Measurements from ENCODE around the gene CHST12. TPM values are rescaled to one million over a fixed set of nuclear protein-coding genes. Genes with fewer than 3 reads are reported as not detected.
A peak's percentile ranks its signal among the peaks of the same experiment; 100 is the strongest.

Gene CHST12
- total RNA-seq, 1 experiment from 2014 or later = 18.3 TPM

DNA sequence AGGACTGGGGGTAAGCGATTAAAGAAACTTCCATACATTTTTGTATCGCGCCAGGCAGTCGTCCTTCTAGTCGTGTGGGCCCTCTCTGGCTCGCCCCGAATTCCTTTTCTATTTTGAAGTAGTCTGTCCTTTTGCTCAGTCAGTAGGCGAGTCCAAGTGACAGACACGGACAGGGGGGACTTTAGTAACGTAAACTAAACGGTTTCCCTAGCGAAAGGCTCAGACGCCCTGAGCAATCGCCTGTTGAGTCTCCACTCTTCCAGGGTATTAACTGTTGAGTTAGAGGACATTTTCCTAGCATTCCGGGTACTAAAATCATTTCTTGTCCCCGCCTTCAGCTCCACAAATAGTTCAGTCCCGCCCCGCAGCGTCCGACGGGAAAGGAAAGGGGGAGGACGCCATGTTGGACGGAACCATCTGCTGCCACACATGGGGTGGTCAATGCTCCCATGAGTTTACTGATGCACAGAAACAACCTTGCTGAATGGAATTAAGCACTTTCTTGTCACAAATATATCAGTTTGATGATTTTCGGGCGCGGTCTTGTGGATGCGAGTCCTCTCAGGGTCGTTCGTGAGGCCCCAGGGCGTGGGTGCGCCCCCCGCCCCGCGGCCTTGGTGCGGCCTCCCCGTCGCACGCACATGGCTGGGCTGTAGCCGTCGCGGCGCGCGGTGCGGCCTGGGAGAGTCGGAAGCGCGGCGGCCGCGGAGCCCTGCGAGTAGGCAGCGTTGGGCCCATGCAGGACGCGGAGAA lies 49.0 kb upstream of the CHST12 start, which contains the start of gene EIF3B (continued):
- TF ChIP-seq, protein P1, sequence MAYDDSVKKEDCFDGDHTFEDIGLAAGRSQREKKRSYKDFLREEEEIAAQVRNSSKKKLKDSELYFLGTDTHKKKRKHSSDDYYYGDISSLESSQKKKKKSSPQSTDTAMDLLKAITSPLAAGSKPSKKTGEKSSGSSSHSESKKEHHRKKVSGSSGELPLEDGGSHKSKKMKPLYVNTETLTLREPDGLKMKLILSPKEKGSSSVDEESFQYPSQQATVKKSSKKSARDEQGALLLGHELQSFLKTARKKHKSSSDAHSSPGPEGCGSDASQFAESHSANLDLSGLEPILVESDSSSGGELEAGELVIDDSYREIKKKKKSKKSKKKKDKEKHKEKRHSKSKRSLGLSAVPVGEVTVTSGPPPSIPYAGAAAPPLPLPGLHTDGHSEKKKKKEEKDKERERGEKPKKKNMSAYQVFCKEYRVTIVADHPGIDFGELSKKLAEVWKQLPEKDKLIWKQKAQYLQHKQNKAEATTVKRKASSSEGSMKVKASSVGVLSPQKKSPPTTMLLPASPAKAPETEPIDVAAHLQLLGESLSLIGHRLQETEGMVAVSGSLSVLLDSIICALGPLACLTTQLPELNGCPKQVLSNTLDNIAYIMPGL (CRISPR knock-in tag; IDR thresholded peaks at IDR 0.05) = 0 out of 2 replicates have a peak, but pooled peaks have one; percentile 16
- TF ChIP-seq, protein P2, sequence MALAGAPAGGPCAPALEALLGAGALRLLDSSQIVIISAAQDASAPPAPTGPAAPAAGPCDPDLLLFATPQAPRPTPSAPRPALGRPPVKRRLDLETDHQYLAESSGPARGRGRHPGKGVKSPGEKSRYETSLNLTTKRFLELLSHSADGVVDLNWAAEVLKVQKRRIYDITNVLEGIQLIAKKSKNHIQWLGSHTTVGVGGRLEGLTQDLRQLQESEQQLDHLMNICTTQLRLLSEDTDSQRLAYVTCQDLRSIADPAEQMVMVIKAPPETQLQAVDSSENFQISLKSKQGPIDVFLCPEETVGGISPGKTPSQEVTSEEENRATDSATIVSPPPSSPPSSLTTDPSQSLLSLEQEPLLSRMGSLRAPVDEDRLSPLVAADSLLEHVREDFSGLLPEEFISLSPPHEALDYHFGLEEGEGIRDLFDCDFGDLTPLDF (CRISPR knock-in tag; IDR thresholded peaks at IDR 0.05) = no peak
- no peak for TF ChIP-seq PRRX2 (CRISPR knock-in tag; IDR thresholded peaks at IDR 0.05)
- peak; percentile 34; the same call in 1 of the 2 replicates for TF ChIP-seq MYBL2 (CRISPR knock-in tag; IDR thresholded peaks at IDR 0.05)
- TF ChIP-seq, protein P3, sequence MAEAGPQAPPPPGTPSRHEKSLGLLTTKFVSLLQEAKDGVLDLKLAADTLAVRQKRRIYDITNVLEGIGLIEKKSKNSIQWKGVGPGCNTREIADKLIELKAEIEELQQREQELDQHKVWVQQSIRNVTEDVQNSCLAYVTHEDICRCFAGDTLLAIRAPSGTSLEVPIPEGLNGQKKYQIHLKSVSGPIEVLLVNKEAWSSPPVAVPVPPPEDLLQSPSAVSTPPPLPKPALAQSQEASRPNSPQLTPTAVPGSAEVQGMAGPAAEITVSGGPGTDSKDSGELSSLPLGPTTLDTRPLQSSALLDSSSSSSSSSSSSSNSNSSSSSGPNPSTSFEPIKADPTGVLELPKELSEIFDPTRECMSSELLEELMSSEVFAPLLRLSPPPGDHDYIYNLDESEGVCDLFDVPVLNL (CRISPR knock-in tag; IDR thresholded peaks at IDR 0.05; ENCODE audit: borderline replicate concordance, low read depth) = no peak
- TF ChIP-seq, protein P4, sequence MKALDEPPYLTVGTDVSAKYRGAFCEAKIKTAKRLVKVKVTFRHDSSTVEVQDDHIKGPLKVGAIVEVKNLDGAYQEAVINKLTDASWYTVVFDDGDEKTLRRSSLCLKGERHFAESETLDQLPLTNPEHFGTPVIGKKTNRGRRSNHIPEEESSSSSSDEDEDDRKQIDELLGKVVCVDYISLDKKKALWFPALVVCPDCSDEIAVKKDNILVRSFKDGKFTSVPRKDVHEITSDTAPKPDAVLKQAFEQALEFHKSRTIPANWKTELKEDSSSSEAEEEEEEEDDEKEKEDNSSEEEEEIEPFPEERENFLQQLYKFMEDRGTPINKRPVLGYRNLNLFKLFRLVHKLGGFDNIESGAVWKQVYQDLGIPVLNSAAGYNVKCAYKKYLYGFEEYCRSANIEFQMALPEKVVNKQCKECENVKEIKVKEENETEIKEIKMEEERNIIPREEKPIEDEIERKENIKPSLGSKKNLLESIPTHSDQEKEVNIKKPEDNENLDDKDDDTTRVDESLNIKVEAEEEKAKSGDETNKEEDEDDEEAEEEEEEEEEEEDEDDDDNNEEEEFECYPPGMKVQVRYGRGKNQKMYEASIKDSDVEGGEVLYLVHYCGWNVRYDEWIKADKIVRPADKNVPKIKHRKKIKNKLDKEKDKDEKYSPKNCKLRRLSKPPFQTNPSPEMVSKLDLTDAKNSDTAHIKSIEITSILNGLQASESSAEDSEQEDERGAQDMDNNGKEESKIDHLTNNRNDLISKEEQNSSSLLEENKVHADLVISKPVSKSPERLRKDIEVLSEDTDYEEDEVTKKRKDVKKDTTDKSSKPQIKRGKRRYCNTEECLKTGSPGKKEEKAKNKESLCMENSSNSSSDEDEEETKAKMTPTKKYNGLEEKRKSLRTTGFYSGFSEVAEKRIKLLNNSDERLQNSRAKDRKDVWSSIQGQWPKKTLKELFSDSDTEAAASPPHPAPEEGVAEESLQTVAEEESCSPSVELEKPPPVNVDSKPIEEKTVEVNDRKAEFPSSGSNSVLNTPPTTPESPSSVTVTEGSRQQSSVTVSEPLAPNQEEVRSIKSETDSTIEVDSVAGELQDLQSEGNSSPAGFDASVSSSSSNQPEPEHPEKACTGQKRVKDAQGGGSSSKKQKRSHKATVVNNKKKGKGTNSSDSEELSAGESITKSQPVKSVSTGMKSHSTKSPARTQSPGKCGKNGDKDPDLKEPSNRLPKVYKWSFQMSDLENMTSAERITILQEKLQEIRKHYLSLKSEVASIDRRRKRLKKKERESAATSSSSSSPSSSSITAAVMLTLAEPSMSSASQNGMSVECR (CRISPR knock-in tag; IDR thresholded peaks at IDR 0.05; ENCODE audit: borderline replicate concordance) = peak; percentile 40; the same call in 1 of the 2 replicates
- 0 out of 2 replicates have a peak, but pooled peaks have one; percentile 44 for TF ChIP-seq NFATC4 (CRISPR knock-in tag; IDR thresholded peaks at IDR 0.05)
- no peak for TF ChIP-seq KAT7 (CRISPR knock-in tag; IDR thresholded peaks at IDR 0.05; ENCODE audit: borderline replicate concordance)

DNA sequence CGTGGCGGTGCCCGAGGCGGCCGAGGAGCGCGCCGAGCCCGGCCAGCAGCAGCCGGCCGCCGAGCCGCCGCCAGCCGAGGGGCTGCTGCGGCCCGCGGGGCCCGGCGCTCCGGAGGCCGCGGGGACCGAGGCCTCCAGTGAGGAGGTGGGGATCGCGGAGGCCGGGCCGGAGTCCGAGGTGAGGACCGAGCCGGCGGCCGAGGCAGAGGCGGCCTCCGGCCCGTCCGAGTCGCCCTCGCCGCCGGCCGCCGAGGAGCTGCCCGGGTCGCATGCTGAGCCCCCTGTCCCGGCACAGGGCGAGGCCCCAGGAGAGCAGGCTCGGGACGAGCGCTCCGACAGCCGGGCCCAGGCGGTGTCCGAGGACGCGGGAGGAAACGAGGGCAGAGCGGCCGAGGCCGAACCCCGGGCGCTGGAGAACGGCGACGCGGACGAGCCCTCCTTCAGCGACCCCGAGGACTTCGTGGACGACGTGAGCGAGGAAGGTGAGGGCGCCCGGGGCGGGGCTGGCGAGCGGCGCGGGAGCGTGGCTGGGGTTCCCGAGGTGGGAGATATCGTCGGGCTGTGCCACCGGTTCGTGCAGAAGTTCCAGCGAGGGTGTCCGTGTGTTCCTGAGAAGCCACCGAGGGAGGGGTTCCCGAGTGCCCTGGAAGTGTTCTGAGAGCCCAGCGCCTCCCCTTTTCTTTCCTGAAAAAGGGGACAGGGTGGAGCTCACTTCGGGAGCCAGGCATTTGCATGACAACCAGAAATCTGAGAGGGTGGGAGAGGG lies 48.3 kb upstream of the CHST12 start:
- ChIA-PET CTCF (interaction anchor here (0.6 to 1.8 kb wide), 3 partner anchors 10 to 276 kb away, joined by 3 to 5 read pairs (median 4); partner anchors contain the start of gene TTYH3), POLR2A (no interaction called here)
- peak; percentile 34 for DNase-seq (ENCODE audit: low spot score)
- no peaks in the 10 kb centered on the region for H3K27me3 Mint-ChIP-seq (ENCODE audit: low read depth)
- no peak overlapping the region for H3K27ac Mint-ChIP-seq
- peaks cover 25% of the 10 kb centered on the region for H3K4me1 Mint-ChIP-seq
- ATAC-seq = peak; percentile 52
- H3K4me3 Mint-ChIP-seq = peak overlapping the region; percentile 87
- H3K36me3 Mint-ChIP-seq = peaks cover 40% of the 10 kb centered on the region
- H3K9me3 Mint-ChIP-seq = no peaks in the 10 kb centered on the region
- no peak for TF ChIP-seq ZNF317 (CRISPR knock-in tag; IDR thresholded peaks at IDR 0.05; ENCODE audit: borderline replicate concordance, low read depth)
- TF ChIP-seq NR1H2 (CRISPR knock-in tag; IDR thresholded peaks at IDR 0.05) = no peak
- TF ChIP-seq SOX15 (CRISPR knock-in tag; IDR thresholded peaks at IDR 0.05) = no peak
- peak; percentile 15; the same call in 1 of the 2 replicates for TF ChIP-seq JUN (CRISPR knock-in tag; IDR thresholded peaks at IDR 0.05)
- no peak for TF ChIP-seq ZNF263 (CRISPR knock-in tag; IDR thresholded peaks at IDR 0.05; ENCODE audit: low read depth)
- TF ChIP-seq, protein P5, sequence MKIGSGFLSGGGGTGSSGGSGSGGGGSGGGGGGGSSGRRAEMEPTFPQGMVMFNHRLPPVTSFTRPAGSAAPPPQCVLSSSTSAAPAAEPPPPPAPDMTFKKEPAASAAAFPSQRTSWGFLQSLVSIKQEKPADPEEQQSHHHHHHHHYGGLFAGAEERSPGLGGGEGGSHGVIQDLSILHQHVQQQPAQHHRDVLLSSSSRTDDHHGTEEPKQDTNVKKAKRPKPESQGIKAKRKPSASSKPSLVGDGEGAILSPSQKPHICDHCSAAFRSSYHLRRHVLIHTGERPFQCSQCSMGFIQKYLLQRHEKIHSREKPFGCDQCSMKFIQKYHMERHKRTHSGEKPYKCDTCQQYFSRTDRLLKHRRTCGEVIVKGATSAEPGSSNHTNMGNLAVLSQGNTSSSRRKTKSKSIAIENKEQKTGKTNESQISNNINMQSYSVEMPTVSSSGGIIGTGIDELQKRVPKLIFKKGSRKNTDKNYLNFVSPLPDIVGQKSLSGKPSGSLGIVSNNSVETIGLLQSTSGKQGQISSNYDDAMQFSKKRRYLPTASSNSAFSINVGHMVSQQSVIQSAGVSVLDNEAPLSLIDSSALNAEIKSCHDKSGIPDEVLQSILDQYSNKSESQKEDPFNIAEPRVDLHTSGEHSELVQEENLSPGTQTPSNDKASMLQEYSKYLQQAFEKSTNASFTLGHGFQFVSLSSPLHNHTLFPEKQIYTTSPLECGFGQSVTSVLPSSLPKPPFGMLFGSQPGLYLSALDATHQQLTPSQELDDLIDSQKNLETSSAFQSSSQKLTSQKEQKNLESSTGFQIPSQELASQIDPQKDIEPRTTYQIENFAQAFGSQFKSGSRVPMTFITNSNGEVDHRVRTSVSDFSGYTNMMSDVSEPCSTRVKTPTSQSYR (CRISPR knock-in tag; IDR thresholded peaks at IDR 0.05) = no peak
- TF ChIP-seq ZNF396 (CRISPR knock-in tag; IDR thresholded peaks at IDR 0.05; ENCODE audit: borderline replicate concordance) = no peak
- 0 out of 2 replicates have a peak, but pooled peaks have one; percentile 54 for TF ChIP-seq ETV6 (CRISPR knock-in tag; IDR thresholded peaks at IDR 0.05)
- TF ChIP-seq, protein P6, sequence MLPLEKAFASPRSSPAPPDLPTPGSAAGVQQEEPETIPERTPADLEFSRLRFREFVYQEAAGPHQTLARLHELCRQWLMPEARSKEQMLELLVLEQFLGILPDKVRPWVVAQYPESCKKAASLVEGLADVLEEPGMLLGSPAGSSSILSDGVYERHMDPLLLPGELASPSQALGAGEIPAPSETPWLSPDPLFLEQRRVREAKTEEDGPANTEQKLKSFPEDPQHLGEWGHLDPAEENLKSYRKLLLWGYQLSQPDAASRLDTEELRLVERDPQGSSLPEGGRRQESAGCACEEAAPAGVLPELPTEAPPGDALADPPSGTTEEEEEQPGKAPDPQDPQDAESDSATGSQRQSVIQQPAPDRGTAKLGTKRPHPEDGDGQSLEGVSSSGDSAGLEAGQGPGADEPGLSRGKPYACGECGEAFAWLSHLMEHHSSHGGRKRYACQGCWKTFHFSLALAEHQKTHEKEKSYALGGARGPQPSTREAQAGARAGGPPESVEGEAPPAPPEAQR (CRISPR knock-in tag; IDR thresholded peaks at IDR 0.05) = no peak

Data from WTC11 (cell line).